Retinal pigment epithelial cell (primary cell): ENCODE measurements around the gene HAUS6.
A peak's percentile ranks its signal among the peaks of the same experiment; 100 is the strongest.

ENCODE experiments used
- DNase-seq: peaks from one replicate; pipeline ENCODE4 v3.0.0-alpha.2; 2010; ENCODE audit warnings: low read depth
- H3K4me3 ChIP-seq: 2 replicates; pipeline ENCODE4 v1.5.1; 2011; ENCODE audit warnings: mild to moderate bottlenecking, low read length, control low read depth, moderate library complexity
- CTCF ChIP-seq: conservative IDR thresholded peaks from 2 replicates; pipeline ENCODE4 v1.5.1; 2011; ENCODE audit warnings: low read depth, low read length, control low read depth, inconsistent platforms

HAUS6 gene

GRCh38 chr9:19127871-19128500 is 25.3 kb upstream of the HAUS6 start:
- peak overlapping the region; percentile 84 for H3K4me3 ChIP-seq
- TF ChIP-seq CTCF, result no peak
- no peak for DNase-seq

GRCh38 chr9:19124430-19124793 is 21.7 kb upstream of the HAUS6 start:
- H3K4me3 ChIP-seq, result peak overlapping the region; percentile 84
- no peak for DNase-seq
- TF ChIP-seq CTCF, result no peak

GRCh38 chr9:19122490-19123042 is 19.9 kb upstream of the HAUS6 start:
- no peak for DNase-seq
- peak; percentile 12 for TF ChIP-seq CTCF
- H3K4me3 ChIP-seq, result no peak overlapping the region

- no peak for TF ChIP-seq CTCF
- no peak overlapping the region for H3K4me3 ChIP-seq
- no peak for DNase-seq
These were observed 18.2 kb upstream of the HAUS6 start for GRCh38 chr9:19120877-19121276.

- TF ChIP-seq CTCF, result no peak
- H3K4me3 ChIP-seq, result no peak overlapping the region
- no peak for DNase-seq
These were observed 17.2 kb upstream of the HAUS6 start for GRCh38 chr9:19119801-19120440.

GRCh38 chr9:19119246-19119645 is 16.5 kb upstream of the HAUS6 start:
- no peak overlapping the region for H3K4me3 ChIP-seq
- TF ChIP-seq CTCF, result no peak
- DNase-seq, result no peak
